ENCODE results near the gene RDX. TPM values are rescaled to one million over a fixed set of nuclear protein-coding genes. Genes with fewer than 3 reads are reported as not detected.
A peak's percentile ranks its signal among the peaks of the same experiment; 100 is the strongest.
"Not testable (repeated sequence)": the region's sequence is repeated elsewhere in the genome, so short reads cannot be mapped to it uniquely, and the experiment has no call there.

RDX gene
- total RNA-seq, 2 experiments from 2014 or later: 35.2 to 37.4 TPM

GRCh38 chr11:110209313-110209694 is 87.1 kb downstream of the RDX start:
- DNase-seq; H3K27me3 Mint-ChIP-seq (ENCODE audit: low read depth); H3K9me3 Mint-ChIP-seq; H3K36me3 Mint-ChIP-seq (ENCODE audit: low read depth); H3K4me1 Mint-ChIP-seq (ENCODE audit: low read depth); CTCF ChIA-PET; H3K27ac Mint-ChIP-seq: not testable (repeated sequence)
- intact Hi-C loops (cut with micrococcal nuclease): loop anchor here (10.0 kb wide), 1 partner anchor 1235 kb away; no protein-coding TSS in a partner anchor
- peak overlapping the region; percentile 54 for H3K4me3 Mint-ChIP-seq

GRCh38 chr11:110208678-110209312 is 87.6 kb downstream of the RDX start:
- H3K9me3 Mint-ChIP-seq; CTCF ChIA-PET; H3K4me1 Mint-ChIP-seq (ENCODE audit: low read depth); H3K36me3 Mint-ChIP-seq (ENCODE audit: low read depth); H3K27ac Mint-ChIP-seq; H3K27me3 Mint-ChIP-seq (ENCODE audit: low read depth): not testable (repeated sequence)
- intact Hi-C loops (cut with micrococcal nuclease): loop anchor here (10.0 kb wide), 1 partner anchor 1236 kb away; no protein-coding TSS in a partner anchor
- peak; percentile 14 for DNase-seq
- peak overlapping the region; percentile 54 for H3K4me3 Mint-ChIP-seq

- Mint-ChIP-seq H3K27me3 (ENCODE audit: low read depth) (no peaks in the 10 kb centered on the region), H3K36me3 (ENCODE audit: low read depth) (no peaks in the 10 kb centered on the region), H3K9me3 (no peaks in the 10 kb centered on the region), H3K27ac (no peak overlapping the region), H3K4me1 (ENCODE audit: low read depth) (no peaks in the 10 kb centered on the region), H3K4me3 (no peak overlapping the region)
- intact Hi-C loops (cut with micrococcal nuclease): loop anchor here (10.0 kb wide), 1 partner anchor 1238 kb away; no protein-coding TSS in a partner anchor
- CTCF ChIA-PET: no interaction called here
- DNase-seq: peak; percentile 14
Observed at GRCh38 chr11:110207123-110207522, 89.3 kb downstream of the RDX start.

DNA sequence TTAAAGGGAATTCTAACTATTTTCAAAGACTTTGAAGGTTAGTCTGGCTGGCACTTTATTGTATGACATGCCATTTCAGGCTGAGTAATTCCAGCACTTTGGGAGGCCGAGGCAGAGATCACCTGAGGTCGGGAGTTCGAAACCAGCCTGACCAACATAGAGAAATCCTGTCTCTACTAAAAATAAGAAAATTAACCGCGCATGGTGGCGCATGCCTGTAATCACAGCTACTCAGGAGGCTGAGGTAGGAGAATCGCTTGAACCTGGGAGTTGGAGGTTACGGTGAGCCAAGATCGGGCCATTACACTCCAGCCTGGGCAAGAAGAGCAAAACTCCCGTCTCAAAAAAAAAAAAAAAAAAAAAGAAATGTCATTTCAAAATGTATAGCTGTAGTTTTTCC is 95.6 kb downstream of the RDX start:
- Mint-ChIP-seq H3K4me3 (no peak overlapping the region), H3K9me3 (no peaks in the 10 kb centered on the region), H3K4me1 (ENCODE audit: low read depth) (no peaks in the 10 kb centered on the region), H3K36me3 (ENCODE audit: low read depth) (no peaks in the 10 kb centered on the region), H3K27me3 (ENCODE audit: low read depth) (no peaks in the 10 kb centered on the region), H3K27ac (no peak overlapping the region)
- intact Hi-C loops (cut with micrococcal nuclease): loop anchor here (1.0 to 10.0 kb wide), 6 partner anchors 166 to 1244 kb away; no protein-coding TSS in a partner anchor
- DNase-seq: no peak
- CTCF ChIA-PET: interaction anchor here (0.6 to 5.9 kb wide), 38 partner anchors 9 to 1031 kb away, joined by 3 to 89 read pairs (median 4); partner anchors contain the start of genes FDX1 and RDX

GRCh38 chr11:110200241-110200640 is 96.2 kb downstream of the RDX start:
- DNase-seq: no peak
- Mint-ChIP-seq H3K4me3 (no peak overlapping the region), H3K27me3 (ENCODE audit: low read depth) (no peaks in the 10 kb centered on the region), H3K4me1 (ENCODE audit: low read depth) (no peaks in the 10 kb centered on the region), H3K36me3 (ENCODE audit: low read depth) (no peaks in the 10 kb centered on the region), H3K27ac (no peak overlapping the region), H3K9me3 (no peaks in the 10 kb centered on the region)
- CTCF ChIA-PET: interaction anchor here (0.7 to 5.9 kb wide), 22 partner anchors 11 to 1031 kb away, joined by 3 to 89 read pairs (median 5); partner anchors contain the start of gene FDX1
- intact Hi-C loops (cut with micrococcal nuclease): loop anchor here (2.0 to 10.0 kb wide), 3 partner anchors 253 to 1245 kb away; no protein-coding TSS in a partner anchor

GRCh38 chr11:110199184-110199981 is 97.0 kb downstream of the RDX start:
- Mint-ChIP-seq H3K27me3 (ENCODE audit: low read depth) (no peaks in the 10 kb centered on the region), H3K27ac (no peak overlapping the region), H3K4me1 (ENCODE audit: low read depth) (no peaks in the 10 kb centered on the region), H3K9me3 (no peaks in the 10 kb centered on the region), H3K36me3 (ENCODE audit: low read depth) (no peaks in the 10 kb centered on the region), H3K4me3 (no peak overlapping the region)
- DNase-seq: no peak
- CTCF ChIA-PET: interaction anchor here (0.7 to 5.9 kb wide), 10 partner anchors 39 to 1084 kb away, joined by 3 to 89 read pairs (median 4); no protein-coding TSS in a partner anchor
- intact Hi-C loops (cut with micrococcal nuclease): no loop called here

DNA sequence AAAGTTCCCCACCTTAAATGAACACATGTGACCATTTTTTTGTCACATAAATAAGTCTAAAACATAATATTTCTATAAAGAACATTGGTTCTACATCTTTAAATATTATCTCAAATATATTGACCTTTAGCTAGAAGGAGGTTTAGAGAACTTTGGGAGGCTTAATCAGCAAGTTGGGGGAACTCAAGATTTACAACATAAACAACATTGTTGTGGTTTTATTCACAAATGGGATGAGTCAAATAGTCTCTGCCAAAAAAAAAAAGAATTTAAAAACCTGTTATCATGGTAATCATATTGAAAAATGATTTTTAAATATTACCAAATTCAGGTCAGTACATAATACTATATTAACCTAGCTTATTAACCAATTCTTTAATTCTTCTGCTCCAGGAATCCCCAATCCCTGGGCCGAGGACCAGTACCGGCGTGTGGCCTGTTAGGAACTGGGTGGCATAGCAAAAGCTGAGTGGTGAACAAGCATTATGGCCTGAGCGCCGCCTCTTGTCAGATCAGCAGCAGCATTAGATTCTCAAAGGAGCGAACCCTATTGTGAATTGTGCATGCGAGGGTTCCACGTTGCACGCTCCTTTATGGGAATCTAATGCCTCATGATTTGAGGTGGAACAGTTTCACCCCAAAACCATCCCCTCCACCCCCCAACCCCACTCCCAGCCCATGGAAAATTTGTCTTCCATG is 98.2 kb downstream of the RDX start:
- Mint-ChIP-seq H3K27ac (no peak overlapping the region), H3K9me3 (no peaks in the 10 kb centered on the region), H3K27me3 (ENCODE audit: low read depth) (no peaks in the 10 kb centered on the region), H3K36me3 (ENCODE audit: low read depth) (no peaks in the 10 kb centered on the region), H3K4me1 (ENCODE audit: low read depth) (no peaks in the 10 kb centered on the region), H3K4me3 (no peak overlapping the region)
- intact Hi-C loops (cut with micrococcal nuclease): no loop called here
- CTCF ChIA-PET: interaction anchor here (1.0 to 5.9 kb wide), 8 partner anchors 10 to 248 kb away, joined by 3 to 89 read pairs (median 4); no protein-coding TSS in a partner anchor
- DNase-seq: no peak

GRCh38 chr11:110196884-110197420 is 99.5 kb downstream of the RDX start:
- Mint-ChIP-seq H3K27ac (no peak overlapping the region), H3K4me1 (ENCODE audit: low read depth) (peaks cover 5% of the 10 kb centered on the region), H3K36me3 (ENCODE audit: low read depth) (no peaks in the 10 kb centered on the region), H3K4me3 (no peak overlapping the region), H3K27me3 (ENCODE audit: low read depth) (peaks cover under 1% of the 10 kb centered on the region), H3K9me3 (no peaks in the 10 kb centered on the region)
- CTCF ChIA-PET: interaction anchor here (1.0 to 5.9 kb wide), 6 partner anchors 8 to 249 kb away, joined by 3 to 89 read pairs (median 3); no protein-coding TSS in a partner anchor
- intact Hi-C loops (cut with micrococcal nuclease): no loop called here
- no peak for DNase-seq

DNA sequence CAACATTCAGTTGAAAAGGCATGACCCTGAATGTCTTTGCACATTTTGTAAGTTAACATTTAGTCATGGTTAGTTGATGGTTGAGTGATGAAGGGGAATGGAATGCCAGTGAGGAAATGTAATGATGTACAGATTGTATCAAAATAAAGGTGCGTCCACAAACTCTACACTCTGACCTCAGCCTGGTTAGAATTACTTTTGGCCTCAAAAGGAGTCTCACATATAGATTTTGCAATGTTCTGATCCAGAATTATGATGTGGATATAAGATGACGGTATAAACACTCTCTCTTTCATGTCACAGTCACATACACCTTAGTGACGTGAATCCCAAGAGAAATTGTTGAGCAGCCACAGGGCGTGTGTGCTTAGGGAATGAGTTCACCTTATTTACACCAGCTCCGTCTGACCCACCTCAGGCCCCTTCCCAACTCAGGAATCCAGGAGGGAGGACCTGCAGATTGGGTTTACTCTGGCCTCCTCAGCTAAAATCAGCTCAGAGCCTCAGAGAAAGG is 100.1 kb downstream of the RDX start:
- no peaks in the 10 kb centered on the region for H3K36me3 Mint-ChIP-seq (ENCODE audit: low read depth)
- no peak overlapping the region for H3K4me3 Mint-ChIP-seq
- DNase-seq: no peak
- peaks cover 7% of the 10 kb centered on the region for H3K4me1 Mint-ChIP-seq (ENCODE audit: low read depth)
- CTCF ChIA-PET: interaction anchor here (0.9 kb wide), 1 partner anchor 181 kb away, joined by 3 read pairs; no protein-coding TSS in a partner anchor
- no peak overlapping the region for H3K27ac Mint-ChIP-seq
- peaks cover 2% of the 10 kb centered on the region for H3K27me3 Mint-ChIP-seq (ENCODE audit: low read depth)
- intact Hi-C loops (cut with micrococcal nuclease): no loop called here
- no peaks in the 10 kb centered on the region for H3K9me3 Mint-ChIP-seq

DNA sequence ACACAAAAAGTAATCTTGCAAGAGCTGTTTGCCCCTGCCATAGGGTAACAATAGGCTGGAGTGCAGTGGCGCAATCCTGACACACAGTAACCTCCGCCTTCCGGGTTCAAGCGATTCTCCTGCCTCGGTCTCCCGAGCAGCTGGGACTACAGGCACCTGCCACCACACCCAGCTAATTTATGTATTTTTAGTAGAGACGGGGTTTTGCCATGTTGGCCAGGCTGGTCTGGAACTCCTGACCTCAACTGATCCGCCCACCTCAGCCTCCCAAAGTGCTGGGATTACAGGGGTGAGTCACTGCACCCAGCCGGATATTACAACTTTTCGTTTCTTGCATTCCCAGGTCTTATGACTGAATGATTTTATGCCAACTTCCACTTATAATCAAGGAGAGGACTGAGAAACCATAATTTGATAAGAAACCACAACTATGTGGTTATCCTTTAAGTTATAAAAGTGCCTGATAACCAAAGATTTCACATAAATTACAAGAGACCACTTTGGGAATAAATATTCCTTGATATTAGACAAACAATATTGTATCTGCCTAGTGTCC is 102.1 kb downstream of the RDX start:
- DNase-seq; H3K27ac Mint-ChIP-seq; intact Hi-C loops (cut with micrococcal nuclease); H3K4me3 Mint-ChIP-seq; H3K36me3 Mint-ChIP-seq (ENCODE audit: low read depth); H3K27me3 Mint-ChIP-seq (ENCODE audit: low read depth); H3K9me3 Mint-ChIP-seq; H3K4me1 Mint-ChIP-seq (ENCODE audit: low read depth); CTCF ChIA-PET: not testable (repeated sequence)

DNA sequence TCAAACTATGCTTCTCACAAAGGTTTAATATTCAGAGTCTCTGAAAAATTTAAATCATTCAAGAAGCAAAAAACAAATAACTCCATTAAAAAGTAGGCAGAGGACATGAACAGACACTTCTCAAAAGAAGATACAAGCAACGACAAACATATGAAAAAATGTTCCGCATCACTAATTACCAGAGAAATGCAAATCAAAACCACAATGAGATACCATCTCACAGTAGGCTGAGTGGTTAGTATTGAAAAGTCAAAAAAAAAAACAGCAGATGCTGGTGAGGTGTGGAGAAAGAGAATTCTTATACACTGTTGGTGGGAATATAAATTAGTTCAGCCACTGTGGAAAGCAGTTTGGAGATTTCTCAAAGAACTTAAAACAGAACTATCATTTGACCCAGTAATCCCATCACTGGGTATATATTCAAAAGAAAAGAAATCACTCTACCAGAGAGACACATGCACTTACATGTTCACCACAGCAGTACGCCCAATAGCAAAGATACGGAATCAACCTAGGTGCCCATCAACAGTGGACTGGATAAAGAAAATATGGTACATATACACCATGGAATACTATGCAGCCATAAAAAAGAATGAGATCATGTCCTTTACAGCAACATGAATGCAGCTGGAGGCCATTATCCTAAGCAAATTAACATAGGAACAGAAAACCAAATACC is 103.7 kb downstream of the RDX start:
- H3K36me3 Mint-ChIP-seq (ENCODE audit: low read depth); H3K4me3 Mint-ChIP-seq; H3K27me3 Mint-ChIP-seq (ENCODE audit: low read depth); CTCF ChIA-PET; DNase-seq; H3K27ac Mint-ChIP-seq; H3K4me1 Mint-ChIP-seq (ENCODE audit: low read depth); intact Hi-C loops (cut with micrococcal nuclease); H3K9me3 Mint-ChIP-seq: not testable (repeated sequence)
